ENCODE data around the gene WFS1.
A peak's percentile ranks its signal among the peaks of the same experiment; 100 is the strongest.

The WFS1 gene

DNA sequence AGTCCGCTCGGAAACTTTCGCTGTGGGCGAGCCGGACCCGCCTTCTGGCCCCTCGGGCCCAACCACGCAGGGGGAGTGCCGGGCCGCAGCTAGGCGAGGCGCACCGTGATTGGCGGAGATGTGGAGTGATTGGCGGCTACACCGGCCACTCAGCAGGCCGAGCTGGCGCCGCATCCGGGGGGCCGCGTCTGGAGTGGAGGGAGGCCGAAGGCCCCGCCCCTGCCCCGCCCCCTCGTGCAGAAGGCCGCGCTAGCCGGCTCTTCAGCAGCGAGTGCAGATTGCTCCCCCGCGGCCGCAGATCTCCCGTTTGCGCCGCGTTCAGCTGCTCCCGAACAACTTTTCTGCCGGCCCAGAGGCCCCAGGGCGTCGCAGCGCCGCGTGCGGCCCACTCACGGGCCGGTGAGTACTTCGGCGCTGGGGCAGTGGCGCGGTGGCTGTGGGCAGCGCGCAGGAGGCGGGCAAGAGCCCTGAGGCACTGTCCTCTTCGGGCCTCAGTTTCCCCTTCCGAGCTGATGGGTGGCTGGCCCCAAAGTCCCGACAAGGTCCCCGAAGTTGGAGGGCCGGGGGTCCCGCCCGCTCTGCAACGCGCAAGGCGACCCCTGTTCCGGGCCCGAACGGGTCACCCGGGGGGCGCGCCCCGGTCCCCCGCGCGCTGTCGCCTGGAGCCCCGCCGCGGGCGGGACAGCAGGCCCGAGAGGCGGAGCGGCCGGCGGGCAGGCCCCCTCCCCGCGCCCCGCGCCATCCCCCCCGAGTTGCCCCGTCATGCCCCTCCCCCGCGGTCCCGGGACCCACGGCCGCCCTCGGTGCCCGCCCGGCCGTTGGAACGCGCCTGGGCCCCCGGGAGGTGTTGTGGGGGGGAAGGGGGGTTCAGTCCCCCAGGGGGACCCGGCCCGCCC lies at the start of gene WFS1:
WFS1 (plus strand) TSS at position 235 of the 896 bp plus-strand sequence. CDS start 7,606 bp downstream, outside the sequence.
- DNase-seq = peak; percentile 98

- no peak for DNase-seq
These were observed 48.3 kb upstream of the WFS1 start for GRCh38 chr4:6221301-6221850.

DNA sequence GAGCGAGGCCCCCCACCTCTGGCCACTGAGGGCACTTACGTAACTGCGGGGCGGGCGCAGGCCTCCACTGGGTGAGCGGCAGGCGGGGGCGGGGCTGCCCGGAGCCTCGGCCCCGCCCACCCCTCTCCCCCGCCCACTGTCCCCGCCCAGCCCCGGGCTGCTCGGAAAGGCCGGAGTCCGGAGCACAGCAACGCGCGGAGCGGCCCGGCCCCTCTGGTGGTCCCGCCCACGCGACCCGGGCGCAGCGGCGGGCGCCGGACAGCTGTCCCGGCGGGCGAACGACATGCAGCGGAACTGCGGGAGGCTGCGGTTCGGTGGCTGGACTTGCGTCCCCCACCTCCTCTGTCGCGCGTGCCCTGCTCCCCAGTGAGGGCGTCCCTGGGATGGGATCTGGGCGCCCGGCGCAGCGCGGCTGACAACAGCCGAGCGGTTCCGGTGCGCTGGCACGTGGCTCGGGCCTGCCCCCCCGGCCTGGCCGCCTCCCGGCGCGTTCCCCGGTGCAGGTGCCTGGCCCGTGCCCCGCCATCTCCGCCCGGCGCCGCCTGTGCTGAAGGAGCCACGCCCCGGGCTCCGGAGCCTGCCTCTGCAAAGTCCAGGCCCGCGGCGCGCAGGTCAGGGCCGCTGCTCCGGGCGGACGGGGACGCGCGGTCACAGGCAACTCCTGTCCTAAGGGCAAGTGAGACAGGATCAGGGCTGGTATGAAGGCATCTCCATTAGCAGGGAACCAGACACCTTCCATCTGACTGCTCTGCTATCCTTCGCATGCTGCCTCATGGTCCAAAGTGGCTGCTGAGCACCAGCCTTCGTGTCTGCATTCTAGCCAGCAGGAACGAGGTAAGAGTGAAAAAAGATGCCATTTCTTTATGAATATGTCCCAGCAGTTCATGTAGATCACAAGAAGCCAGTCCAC lies 47.5 kb upstream of the WFS1 start:
- peak; percentile 22 to 23 for DNase-seq

- no peak for DNase-seq
These were observed 46.8 kb upstream of the WFS1 start for GRCh38 chr4:6222761-6223292.

DNA sequence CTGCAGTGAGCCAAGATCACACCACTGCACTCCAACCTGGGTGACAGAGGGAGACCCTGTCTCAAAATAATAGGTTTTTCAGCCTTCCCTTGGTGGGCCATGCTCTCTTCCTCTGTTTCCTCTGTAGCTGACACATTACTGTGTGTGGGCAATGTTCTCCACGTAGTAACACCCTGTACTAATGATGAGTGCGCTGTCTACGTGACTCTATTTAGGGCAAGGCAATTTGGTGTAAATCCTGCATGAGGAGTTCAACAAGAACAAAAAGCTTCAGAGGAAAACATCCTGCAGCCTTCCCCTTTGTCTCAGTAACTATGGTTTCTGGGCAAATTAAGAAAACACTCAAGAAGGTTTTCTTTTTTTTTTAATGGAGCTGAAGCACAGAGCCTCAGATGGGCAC lies 44.9 kb upstream of the WFS1 start:
- DNase-seq = no peak

DNA sequence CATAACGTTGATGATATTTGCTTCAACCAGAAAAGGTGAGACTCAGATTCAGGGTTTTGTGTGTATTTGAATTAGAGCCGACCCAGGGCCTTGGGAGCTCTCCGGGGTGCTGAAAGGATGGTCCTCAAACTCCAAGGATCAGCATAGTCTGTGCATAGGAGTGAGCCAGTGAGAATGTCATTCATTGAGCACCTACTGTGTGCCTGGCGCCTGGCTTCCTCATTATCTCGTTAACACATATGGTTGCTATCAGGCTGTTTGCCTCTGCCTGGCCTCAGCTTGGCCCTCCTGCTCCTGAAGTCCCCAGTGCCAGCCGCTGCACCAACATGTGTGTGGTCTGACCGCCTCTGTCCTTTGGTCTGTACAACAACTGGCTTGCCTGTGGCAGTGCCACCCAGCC lies 44.2 kb upstream of the WFS1 start:
- peak; percentile 13 to 26 for DNase-seq

DNA sequence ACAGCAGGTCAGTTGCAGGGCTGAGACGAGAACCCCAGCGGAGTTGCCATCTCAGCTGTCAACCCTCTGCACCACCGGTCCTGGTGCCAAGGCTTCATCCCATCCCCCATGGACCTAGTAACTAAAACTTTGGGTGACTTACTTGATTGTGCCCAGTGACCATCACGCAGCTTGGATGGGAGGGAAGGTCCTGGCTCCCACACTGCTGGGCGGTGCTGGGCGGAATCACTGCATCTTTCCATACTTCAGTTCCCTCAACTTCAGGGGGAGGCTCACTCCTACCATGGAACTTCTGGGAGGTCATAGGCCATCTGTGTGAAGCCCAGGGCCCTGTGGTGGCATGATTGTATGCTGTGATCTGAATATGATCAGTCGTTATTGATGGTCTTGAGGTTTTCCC lies 43.1 kb upstream of the WFS1 start:
- DNase-seq = no peak

GRCh38 chr4:6227412-6228157 lies 42.1 kb upstream of the WFS1 start:
- DNase-seq = no peak

DNA sequence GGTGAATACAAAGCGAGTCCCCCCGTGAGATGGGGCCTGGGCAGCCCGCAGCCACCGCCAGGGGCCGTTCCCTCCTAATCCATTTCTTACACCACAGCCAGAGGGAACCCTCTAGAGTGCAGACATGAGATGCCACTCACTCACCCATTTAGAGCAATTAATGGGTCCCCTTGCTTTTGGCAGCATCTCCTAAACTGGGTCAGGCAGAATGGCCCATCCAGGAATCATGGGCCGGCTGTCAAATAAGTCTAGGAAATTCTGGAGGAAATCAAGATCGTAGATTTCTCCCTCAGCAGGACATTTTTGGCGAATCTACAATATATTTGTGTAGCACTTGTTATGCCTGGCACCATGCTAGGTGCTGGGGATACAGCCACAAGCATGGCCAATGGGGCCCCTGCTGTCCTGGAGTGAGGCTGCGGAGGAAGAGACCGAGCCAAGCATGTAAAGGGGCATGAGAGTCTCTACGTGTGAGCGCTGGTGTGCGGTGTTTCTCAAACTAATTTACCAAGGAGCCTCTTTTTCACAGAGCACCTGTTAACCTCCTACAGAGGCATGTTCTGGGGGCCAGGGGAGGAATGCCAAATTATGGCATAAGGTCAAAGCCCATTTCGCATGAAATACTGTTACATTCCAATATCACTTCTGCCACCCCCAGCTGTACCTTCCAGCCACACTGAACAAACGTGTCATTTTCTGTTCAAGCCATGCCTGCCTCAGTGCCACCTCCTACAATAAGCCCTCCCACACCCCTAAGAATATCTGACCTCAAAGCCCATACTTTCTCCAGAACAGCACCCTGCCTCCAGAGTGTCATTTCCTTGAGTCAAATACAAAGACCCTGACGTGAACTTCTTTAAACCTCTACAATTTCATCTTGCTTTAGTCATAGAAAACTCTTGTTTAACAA lies 41.2 kb upstream of the WFS1 start:
- DNase-seq = no peak

GRCh38 chr4:6229095-6229494 lies 40.6 kb upstream of the WFS1 start:
- DNase-seq = no peak

DNA sequence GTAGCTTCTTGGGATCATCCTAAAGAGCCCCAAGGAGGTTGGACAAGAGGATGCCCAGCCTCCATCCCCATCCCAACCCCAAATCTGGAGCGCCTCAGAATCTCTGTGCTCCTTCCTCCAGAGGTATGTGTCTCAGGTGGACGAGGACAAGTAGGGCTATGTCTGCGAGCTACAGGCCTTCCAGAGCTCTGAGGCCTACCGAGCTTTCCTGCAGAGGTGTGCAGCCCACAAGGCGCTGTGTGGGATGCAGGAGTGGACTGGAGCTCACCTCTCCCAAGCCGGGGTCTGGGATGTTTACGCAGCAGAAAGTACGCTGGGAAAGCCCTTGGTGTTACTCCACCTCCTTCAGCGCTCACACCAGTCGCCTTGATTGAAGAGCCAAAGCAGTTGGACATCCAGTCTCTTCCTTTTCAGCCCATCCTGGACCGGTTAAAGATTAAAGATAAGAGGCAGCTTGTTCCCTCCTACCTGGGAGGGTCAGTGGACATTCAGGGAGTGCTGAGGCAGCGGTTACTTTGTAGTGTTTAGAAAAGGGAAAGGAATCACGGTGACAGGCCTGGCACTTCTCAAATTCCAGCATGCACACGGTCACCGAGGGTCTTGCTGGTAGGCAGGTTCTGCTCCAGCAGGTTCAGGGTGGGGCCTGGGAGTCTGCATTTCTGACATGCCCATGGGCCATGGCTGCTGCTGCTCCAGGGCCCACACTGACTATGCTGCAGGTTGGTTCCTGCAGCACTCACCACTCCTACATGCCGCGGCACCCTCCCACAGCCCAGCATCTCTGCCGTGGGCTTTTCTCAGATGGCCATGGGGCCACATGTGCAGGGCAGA lies 39.8 kb upstream of the WFS1 start:
- no peak for DNase-seq

DNA sequence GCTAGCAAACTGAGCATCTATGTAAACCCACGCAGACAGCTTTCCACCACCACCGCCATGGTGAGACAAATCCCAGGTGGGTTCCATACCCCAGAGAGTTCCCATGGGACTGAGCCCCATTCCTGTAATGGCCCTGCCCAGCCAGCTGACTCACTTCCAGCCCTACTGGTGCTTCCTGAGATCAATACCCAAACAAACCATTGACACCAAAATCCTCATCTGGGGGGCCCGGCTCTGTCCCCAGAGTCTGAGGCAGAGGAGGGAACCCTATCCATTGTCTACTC lies 39.2 kb upstream of the WFS1 start:
- no peak for DNase-seq

DNA sequence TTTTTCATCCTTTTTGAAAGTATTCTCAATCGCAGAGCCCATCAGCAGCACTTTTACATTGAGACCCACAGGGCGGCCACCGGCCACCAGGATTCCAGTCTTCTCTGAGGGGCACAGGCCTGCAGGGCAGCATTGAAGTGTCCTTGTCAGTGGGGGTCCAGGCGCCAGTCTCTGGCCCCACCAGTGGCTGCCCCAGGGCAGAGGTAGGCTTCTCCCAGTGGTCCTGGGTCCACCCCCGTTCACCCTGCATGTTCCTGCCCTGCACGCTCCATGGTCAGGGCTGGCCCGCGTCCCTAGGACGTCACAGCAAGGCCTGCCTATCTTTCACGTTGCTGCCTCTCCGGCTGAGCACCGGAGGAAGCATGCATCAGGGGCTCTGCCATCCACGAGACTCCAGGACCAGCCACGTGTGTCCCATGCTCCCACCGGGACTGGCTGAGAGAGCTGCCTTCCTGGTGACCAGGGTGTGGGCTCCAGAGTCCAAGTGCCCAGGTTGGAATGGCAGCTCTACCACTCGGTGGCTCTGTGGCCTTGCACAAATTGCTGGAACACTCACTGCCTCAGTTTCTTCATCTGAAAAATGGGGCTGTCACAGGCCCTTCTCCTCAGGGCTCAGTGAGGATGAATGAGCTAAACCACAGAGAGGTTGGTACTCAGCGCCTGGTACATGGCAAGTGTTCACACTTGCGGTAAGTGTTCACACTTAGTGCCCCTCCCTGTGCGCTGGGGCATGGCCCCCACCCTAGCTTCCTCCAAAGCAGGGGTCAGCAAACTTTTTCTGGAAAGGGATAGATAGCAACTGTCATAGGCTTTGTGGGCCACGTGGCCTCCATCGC lies 38.6 kb upstream of the WFS1 start:
- no peak for DNase-seq

- no peak for DNase-seq
These were observed 37.9 kb upstream of the WFS1 start for GRCh38 chr4:6231663-6232165.

GRCh38 chr4:6232836-6233785 lies 36.5 kb upstream of the WFS1 start:
- DNase-seq = no peak

DNA sequence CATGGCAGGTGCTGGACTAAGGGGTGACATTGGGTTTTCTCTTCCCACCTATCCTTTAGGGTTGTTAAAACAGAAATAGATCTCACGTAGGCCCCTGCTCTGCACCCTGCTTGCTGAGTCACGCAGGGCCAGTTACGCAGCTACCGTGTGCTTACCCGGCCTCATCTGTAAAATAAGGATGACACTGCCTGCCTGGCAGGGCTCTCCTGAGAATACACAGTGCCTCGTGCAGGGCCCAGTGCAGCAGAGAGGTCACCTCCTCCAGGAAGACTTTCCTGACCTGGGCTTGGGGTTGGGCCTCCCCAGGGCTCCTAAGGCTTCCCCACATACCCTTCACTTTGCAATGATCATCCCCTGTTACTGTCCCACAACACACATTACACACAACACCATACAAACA lies 35.7 kb upstream of the WFS1 start:
- no peak for DNase-seq

- no peak for DNase-seq
These were observed 34.6 kb upstream of the WFS1 start for GRCh38 chr4:6235012-6235411.
